ENCODE results near the gene NFIA. TPM values are rescaled to one million over a fixed set of nuclear protein-coding genes. Genes with fewer than 3 reads are reported as not detected.

NFIA gene
- total and polyA plus RNA-seq, 12 donors = 11.2 to 117 (median 92.5) TPM

DNA sequence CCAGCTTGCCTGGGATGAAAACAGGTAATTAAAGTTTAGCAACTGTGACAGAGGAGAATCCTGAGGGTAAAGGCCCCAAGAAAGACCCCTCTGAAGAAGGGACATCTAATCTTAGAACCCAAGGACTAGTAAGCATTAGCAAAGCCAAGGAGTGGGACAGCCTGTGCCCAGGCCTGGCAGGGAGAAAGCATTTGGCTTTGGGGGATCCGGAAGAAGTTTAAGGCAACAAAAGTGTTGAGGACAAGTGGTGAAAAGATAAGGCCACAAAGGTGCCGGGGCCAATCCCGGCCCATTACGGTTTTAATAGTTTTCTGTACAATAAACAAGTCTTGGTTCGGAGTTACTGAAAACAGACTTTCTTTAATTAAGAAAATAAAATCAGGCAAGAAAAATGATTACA, 367.0 kb downstream of the NFIA start:
- 55 to 58% methylated on average over 5 of the region's 5 CpGs for WGBS, 2 donors

DNA sequence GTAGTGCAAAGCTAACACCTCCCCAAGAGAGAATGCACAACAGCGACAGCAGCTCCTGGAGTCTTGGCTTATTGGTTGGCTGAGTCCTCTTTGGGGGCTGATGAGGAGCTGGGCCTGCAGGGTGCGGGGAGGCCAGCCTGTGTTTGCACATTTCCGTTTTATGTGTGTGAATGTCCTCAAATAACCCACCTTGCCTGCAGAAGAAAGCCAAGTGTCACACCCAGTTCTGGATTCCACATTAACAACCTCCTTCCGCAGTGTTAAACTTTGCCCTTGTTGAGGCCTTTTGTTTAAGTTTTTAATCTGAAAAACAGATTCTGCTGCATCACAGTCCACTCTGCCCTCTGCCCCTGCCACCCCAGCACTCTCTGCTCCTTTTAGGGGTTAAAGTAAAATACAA, 368.1 kb downstream of the NFIA start:
- WGBS, 2 donors = 20 to 27% methylated on average over 4 of the region's 4 CpGs
- no peaks in the 10 kb centered on the region for H3K9me3 ChIP-seq
- H3K36me3 ChIP-seq = peaks cover 0 to 5% (median 2%) of the 10 kb centered on the region in 9 donors
- intact Hi-C loops (cut with DNase I) = loop anchor here (2.0 to 10.0 kb wide), 18 partner anchors 106 to 486 kb away; partner anchors contain the start of gene NFIA (in 2 of the 10)
- TF ChIP-seq, protein P1, sequence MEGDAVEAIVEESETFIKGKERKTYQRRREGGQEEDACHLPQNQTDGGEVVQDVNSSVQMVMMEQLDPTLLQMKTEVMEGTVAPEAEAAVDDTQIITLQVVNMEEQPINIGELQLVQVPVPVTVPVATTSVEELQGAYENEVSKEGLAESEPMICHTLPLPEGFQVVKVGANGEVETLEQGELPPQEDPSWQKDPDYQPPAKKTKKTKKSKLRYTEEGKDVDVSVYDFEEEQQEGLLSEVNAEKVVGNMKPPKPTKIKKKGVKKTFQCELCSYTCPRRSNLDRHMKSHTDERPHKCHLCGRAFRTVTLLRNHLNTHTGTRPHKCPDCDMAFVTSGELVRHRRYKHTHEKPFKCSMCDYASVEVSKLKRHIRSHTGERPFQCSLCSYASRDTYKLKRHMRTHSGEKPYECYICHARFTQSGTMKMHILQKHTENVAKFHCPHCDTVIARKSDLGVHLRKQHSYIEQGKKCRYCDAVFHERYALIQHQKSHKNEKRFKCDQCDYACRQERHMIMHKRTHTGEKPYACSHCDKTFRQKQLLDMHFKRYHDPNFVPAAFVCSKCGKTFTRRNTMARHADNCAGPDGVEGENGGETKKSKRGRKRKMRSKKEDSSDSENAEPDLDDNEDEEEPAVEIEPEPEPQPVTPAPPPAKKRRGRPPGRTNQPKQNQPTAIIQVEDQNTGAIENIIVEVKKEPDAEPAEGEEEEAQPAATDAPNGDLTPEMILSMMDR (IDR thresholded peaks at IDR 0.05) = no peak
- no peaks in the 10 kb centered on the region for H3K27me3 ChIP-seq
- peak; percentile 55 to 76 for DNase-seq
- H3K4me3 ChIP-seq = no peak overlapping the region
- peaks cover 36 to 96% (median 89%) of the 10 kb centered on the region in 9 donors for H3K4me1 ChIP-seq
- H3K27ac ChIP-seq = peak overlapping the region; percentile 66 to 91 (median 83)
- peak; percentile 42 to 73 (median 59) for ATAC-seq

More for the DNA sequence above, 367.0 kb downstream of the NFIA start:
- DNase-seq (no peak), ATAC-seq (no peak)
- no peaks in the 10 kb centered on the region for H3K27me3 ChIP-seq
- intact Hi-C loops (cut with DNase I) = loop anchor here in 5 of 10 donors (5.0 to 10.0 kb wide), 4 partner anchors 97 to 465 kb away; no protein-coding TSS in a partner anchor
- H3K36me3 ChIP-seq = no peaks in the 10 kb centered on the region
- H3K27ac ChIP-seq = peak overlapping the region; percentile 48 to 91 (median 83)
- H3K4me3 ChIP-seq = no peak overlapping the region
- no peaks in the 10 kb centered on the region for H3K9me3 ChIP-seq
- peaks cover 36 to 100% (median 96%) of the 10 kb centered on the region in 9 donors for H3K4me1 ChIP-seq
- TF ChIP-seq, protein P1 (IDR thresholded peaks at IDR 0.05) = no peak

DNA sequence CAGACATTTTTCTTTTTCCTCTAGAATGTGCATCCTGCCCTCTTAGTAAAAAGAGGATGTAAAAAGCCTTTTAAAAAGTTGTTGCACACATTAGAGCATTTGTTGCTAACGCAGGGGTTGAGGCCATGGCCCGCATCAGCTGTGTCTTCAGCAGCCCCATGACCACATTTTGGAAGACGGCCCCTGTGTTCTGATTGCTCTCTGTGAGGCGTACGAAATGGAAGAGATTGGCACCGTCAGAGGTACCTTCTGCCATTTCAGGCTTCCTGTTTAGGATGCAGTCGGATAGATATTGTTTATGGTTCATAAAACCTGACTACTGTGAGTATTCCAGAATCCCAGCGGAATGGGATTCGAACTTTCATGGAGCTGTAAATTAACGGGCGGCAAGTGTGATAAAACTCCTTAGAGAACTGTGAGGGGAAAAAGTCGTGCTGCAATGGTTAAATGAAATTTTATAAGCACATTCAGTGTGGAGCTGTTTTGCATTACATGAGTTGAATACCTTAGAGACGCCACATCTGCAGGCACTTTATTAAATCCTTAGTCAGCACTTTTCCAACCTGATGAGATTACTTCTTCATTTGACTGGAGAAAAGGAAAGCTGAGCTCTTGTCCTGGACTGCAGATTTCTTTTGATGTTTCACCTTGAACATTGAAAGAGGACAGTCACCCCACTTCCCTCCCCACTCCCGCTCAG, 368.7 kb downstream of the NFIA start:
- no peak for DNase-seq
- Histone ChIP-seq H3K36me3 (peaks cover 0 to 11% (median 7%) of the 10 kb centered on the region in 9 donors), H3K4me3 (no peak overlapping the region), H3K27ac (peak overlapping the region; percentile 66 to 91 (median 83)), H3K27me3 (no peaks in the 10 kb centered on the region), H3K4me1 (peaks cover 36 to 90% (median 84%) of the 10 kb centered on the region in 9 donors), H3K9me3 (no peaks in the 10 kb centered on the region)
- 49 to 62% methylated on average over 14 of the region's 14 CpGs for WGBS, 2 donors
- TF ChIP-seq, protein P1 (IDR thresholded peaks at IDR 0.05) = no peak
- ATAC-seq = no peak
- intact Hi-C loops (cut with DNase I) = loop anchor here (2.0 to 10.0 kb wide), 18 partner anchors 106 to 486 kb away; partner anchors contain the start of gene NFIA (in 2 of the 10)

DNA sequence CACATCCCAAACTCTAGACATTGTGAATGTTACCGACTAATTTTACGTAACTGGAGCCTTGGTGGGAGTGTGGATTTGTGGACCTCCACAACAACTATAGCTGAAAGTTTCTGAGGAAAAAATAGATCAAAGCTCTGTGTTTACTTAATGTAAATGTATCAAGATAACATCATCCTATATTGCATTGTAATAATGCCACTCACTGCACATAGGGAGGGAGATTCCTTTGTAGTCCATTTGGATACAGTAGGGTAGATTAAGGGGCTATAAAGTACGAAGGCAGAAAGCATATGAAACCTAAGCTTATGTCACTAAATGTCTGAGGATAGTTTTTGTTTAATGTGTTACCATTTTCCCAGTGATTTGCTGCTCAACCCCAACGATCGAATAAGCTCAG, 369.2 kb downstream of the NFIA start:
- DNase-seq (no peak), ATAC-seq (no peak)
- TF ChIP-seq, protein P1 (IDR thresholded peaks at IDR 0.05) = no peak
- Histone ChIP-seq H3K4me3 (no peak overlapping the region), H3K4me1 (peaks cover 33 to 84% (median 78%) of the 10 kb centered on the region in 9 donors), H3K27me3 (no peaks in the 10 kb centered on the region), H3K27ac (peak overlapping the region; percentile 66 to 91 (median 83)), H3K9me3 (no peaks in the 10 kb centered on the region), H3K36me3 (peaks cover 0 to 17% (median 7%) of the 10 kb centered on the region in 9 donors)
- intact Hi-C loops (cut with DNase I) = loop anchor here (2.0 to 10.0 kb wide), 18 partner anchors 107 to 487 kb away; partner anchors contain the start of gene NFIA (in 2 of the 10)
- 86 to 89% methylated on average over 5 of the region's 5 CpGs for WGBS, 2 donors
